LNCAP (cell line): ENCODE data around the gene RPTN.

Experiments
- TF ChIP-seq, protein P1 (sequence below): fragments of 450-650 bp; IDR thresholded peaks from 2 replicates; pipeline ENCODE4 v1.5.1; 2017; ENCODE audit warnings: mild to moderate bottlenecking

RPTN gene

DNA sequence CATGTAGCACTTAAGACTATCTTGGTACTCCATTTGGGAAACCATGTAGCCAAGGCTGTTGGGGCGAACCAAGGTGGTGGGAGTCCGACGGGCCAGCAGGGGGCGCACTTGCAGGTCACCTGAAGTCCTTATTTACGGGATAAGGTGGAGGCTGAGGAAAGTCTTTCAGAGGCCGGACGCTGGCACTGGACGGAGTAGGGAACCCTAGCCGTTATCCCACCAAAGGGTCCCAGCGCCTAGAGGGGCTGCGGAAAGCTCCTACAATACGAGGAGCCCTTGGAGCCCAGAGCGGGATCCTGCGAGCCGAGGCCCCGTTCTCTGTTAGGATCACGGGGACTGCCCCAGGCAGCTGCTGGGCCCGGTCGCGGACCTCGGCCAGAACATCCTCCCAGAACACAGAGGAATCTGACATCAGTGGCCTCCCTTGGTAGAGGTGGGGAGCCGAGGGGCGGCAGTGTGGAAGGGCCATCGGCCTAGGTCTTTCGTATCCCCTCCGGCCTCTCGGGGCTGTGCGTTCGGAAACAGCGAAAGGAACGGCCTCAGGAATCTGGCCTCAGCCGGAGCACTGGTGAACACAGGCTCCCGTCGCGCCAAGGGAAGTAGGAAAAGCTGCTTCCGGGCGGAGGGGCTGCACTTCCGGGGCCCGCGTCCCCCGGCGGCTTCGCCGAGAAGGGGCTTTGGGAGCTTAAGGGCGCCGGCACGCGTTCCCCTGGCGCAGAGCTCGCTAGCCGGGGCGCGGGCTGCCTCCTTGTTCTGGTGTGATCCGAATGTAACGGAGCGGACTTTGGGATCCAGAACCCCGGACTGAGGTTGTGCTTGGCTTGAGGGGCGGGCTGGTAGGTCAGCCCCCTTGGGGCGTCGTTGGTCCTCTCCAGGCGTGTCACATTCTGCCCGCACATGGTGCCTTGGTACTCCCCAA, 29.9 kb upstream of the RPTN start:
- TF ChIP-seq, protein P1, sequence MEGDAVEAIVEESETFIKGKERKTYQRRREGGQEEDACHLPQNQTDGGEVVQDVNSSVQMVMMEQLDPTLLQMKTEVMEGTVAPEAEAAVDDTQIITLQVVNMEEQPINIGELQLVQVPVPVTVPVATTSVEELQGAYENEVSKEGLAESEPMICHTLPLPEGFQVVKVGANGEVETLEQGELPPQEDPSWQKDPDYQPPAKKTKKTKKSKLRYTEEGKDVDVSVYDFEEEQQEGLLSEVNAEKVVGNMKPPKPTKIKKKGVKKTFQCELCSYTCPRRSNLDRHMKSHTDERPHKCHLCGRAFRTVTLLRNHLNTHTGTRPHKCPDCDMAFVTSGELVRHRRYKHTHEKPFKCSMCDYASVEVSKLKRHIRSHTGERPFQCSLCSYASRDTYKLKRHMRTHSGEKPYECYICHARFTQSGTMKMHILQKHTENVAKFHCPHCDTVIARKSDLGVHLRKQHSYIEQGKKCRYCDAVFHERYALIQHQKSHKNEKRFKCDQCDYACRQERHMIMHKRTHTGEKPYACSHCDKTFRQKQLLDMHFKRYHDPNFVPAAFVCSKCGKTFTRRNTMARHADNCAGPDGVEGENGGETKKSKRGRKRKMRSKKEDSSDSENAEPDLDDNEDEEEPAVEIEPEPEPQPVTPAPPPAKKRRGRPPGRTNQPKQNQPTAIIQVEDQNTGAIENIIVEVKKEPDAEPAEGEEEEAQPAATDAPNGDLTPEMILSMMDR: peak; percentile 96

DNA sequence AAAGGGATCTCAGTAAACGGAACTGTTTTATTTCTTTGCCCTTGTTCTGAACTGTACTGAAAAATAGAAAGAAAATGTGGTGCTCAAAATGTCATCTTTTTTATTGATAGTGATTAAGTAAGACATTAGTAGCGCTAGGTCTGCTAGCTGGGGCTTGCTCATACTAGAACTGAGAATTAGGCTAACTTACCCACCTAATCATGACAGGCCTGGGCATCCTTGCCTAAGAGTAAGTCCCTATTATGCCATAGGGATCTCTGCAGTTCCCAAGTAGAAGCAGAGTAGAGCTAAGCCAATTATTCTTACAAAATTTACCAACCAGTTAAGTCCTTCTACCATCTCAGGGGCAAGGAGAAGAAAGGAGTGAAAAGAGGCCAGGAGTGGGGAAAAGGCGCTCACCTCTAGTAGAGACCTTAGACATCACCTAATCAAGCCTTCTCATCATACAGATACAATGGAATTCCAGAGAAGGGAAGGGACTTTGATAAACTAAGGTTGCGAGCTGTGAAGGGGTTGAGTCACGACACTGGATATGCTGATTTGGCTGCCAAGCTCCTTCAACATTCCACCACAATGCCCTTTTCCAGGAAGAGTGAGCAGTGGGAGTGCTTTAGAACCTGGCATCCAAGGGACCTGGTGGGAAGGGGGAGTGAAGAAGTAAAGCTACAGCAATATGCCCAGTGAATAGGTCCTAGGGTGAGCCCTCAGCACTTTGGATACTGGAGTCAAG, 27.7 kb upstream of the RPTN start:
- TF ChIP-seq, protein P1: no peak

DNA sequence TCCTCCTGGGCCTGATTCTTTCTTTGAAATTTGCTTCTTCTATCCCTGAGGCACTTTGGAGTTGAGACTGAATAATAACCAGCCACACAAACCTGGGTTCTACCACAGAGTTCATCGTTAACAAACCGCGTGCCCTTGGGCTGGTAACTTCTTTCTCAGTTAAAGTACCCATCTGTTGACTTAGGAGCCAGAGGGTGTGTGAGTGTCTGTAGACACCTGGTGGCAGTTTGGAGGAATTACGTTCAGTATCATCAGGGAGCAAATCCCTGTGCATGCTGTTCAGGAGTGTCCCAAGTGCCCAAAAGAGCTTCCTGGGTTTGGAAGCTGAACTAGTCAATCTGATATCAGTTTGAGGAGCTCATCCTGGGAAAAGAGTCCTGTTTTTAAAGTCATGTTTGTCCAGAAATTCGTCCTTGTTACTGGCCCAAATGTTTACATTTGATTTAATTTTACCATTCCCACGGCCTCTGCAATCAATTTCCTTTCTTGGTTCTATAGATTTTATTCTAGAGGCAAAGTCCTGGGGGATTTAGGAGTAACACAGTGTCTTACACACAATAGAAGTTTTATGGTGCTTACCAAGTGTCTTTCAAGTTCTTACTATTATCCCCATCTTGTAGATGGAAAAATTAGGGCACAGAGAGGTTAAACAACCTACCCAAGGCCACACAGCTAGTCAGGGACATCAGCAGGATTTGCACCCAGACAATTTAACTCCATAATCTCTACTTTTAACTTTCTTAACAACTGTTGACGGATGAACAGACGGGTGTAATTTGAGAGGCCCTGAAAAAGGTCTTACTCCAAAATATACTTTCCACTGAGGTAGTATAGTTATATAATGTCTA, 26.7 kb upstream of the RPTN start:
- TF ChIP-seq, protein P1: peak; percentile 88

DNA sequence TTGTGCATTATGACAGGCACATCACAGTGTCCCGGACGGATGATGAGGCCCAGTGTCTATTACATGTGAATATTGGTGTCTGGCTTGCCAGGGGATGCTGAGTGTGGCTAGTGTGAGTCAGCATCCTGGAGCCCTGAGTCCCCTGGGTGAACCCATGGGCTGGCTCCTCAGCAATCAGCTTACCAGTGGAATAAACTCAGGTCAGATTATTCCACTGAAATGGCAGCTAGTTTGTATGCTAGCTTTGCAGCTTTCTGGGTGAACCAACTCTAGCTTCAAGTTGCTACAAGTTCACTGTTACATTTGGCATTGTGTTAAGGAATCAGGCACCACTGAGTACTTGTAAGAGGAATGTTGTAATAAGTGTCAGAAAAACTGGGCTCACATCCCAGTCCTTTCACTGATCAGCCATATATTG, 23.9 kb upstream of the RPTN start:
- TF ChIP-seq, protein P1: no peak

DNA sequence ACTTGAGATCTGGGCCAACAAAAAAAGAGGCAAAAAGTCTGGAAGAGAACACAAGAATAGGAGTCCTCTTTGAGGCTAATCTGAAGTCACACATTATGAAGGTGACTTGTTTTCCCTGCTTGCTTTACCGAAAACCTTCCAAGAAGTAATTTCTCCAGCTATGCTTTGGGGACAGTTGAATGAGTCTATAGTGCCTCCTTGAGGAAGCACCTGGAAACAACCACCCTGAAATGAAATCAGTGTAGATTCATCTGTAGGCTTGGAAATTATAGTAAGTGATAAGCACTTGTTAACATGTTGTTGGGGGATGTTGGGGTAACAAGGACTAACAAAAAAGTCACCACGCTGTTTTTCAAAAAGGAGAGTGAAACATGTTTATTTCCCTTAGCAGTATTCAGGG, 23.4 kb upstream of the RPTN start:
- TF ChIP-seq, protein P1: peak; percentile 40; the same call in 1 of the 2 replicates

DNA sequence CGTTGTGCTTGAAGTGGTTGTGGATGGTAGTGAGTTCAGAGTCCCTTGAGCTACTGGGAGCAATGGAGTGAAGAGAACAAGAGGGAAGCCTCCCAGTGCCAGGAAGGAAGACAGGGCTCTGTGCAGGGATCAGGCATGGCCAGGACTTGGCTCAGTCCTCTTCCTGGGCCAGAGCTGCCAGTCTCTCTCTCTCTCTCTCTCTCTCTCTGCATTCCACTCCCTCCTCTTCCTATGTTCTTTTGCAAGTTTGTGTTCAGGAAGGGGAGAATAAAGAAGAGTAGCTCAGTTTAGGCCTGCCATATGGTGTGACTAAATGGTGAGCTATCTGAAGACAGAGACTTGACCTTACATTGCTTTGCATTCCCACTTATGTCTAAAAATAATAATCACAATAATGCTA, 20.5 kb upstream of the RPTN start:
- TF ChIP-seq, protein P1: no peak

DNA sequence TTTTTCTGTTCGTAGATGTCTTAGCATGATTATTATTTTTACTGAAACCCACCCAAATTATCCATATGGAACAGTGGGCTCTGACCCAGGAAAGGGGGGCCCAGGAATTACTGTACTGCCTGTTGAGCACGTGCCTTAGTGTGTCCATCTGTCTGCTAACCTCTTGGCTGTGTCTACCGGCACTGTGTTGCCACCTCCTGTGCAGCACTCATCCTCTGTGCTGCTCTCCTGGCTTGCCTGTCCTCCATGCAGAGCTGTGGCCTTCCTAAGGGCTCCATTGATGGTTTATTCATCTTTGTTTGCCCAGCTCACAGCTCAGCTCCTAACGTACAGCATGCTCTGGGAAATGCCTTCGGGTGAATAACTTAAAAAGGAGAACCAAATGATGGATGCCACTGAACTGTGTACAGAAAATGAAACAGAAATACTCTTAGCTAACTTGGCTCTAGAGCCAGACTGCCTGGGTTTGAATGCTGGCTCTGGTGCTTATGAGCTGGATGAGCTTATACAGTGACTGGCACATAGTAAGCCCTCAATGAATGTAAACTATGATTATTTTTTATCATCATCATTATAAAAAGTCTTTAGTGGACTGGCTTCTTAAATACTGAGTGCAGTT, 11.4 kb upstream of the RPTN start:
- TF ChIP-seq, protein P1: no peak
